Keratinocyte (primary cell): ENCODE measurements around the gene AHCYL2. TPM values are rescaled to one million over a fixed set of nuclear protein-coding genes. Genes with fewer than 3 reads are reported as not detected.

Experiments used
- DNase-seq: peaks from one replicate; pipeline ENCODE4 v3.0.0-alpha.2; 2011; ENCODE audit warnings: low read depth, missing footprints, low spot score
- FAIRE-seq: peaks from 2 replicates; lab custom pipeline; 2011; peaks lifted over from hg19 to GRCh38; lab: Jason Lieb, UNC
- H2AFZ ChIP-seq: 2 replicates; pipeline ENCODE4 v1.6.0; 2012; ENCODE audit warnings: low read length, control low read depth, inconsistent platforms; ENCODE audit not compliant: control insufficient read depth
- H3K27ac ChIP-seq: 2 replicates; pipeline ENCODE4 v1.5.1; 2011; ENCODE audit warnings: low read length; ENCODE audit not compliant: control insufficient read depth, insufficient read depth
- H3K27me3 ChIP-seq: 3 replicates; pipeline ENCODE4 v1.6.0; 2011; ENCODE audit warnings: low read length; ENCODE audit not compliant: control insufficient read depth, insufficient read depth; ENCODE audit errors: extremely low read depth
- H3K36me3 ChIP-seq, 2 experiments: 2 replicates in 1 of 2; 3 replicates in 1 of 2; pipeline ENCODE4 v1.5.1; 2011; ENCODE audit warnings: low read length in 2 of 2, mild to moderate bottlenecking in 1 of 2; ENCODE audit not compliant: control insufficient read depth in 2 of 2, insufficient read depth in 2 of 2; ENCODE audit errors: extremely low read depth in 1 of 2
- H3K4me1 ChIP-seq: 3 replicates; pipeline ENCODE4 v1.5.1; 2011; ENCODE audit warnings: low read length; ENCODE audit not compliant: control insufficient read depth, insufficient read depth; ENCODE audit errors: extremely low read depth
- H3K4me2 ChIP-seq: 3 replicates; pipeline ENCODE4 v1.6.0; 2011; ENCODE audit warnings: low read depth, low read length; ENCODE audit not compliant: control insufficient read depth, insufficient read depth; ENCODE audit errors: extremely low read depth
- H3K4me3 ChIP-seq, 3 experiments: fragments of 200-600 bp in 1 of 3; sonication (generic) in 1 of 3; 2 replicates in 2 of 3; 3 replicates in 1 of 3; pipeline ENCODE4 v1.5.1; 2011 to 2016; ENCODE audit warnings: low read length in 3 of 3, mild to moderate bottlenecking in 3 of 3, control low read depth in 2 of 3, inconsistent platforms in 1 of 3, low read depth in 1 of 3, mixed read lengths in 1 of 3, mixed run types in 1 of 3, moderate library complexity in 1 of 3; ENCODE audit not compliant: control insufficient read depth in 2 of 3, insufficient read depth in 2 of 3; ENCODE audit errors: extremely low read depth in 1 of 3
- H3K79me2 ChIP-seq: 2 replicates; pipeline ENCODE4 v1.6.0; 2012; ENCODE audit warnings: low read length; ENCODE audit not compliant: control insufficient read depth, insufficient read depth
- H3K9ac ChIP-seq: 3 replicates; pipeline ENCODE4 v1.6.0; 2011; ENCODE audit warnings: low read length; ENCODE audit not compliant: control insufficient read depth, insufficient read depth; ENCODE audit errors: extremely low read depth
- H3K9me1 ChIP-seq: 3 replicates; pipeline ENCODE4 v1.6.0; 2011; ENCODE audit warnings: low read length; ENCODE audit not compliant: control insufficient read depth, insufficient read depth; ENCODE audit errors: extremely low read depth
- H3K9me3 ChIP-seq: 2 replicates; pipeline ENCODE4 v1.5.1; 2012; ENCODE audit warnings: low read depth, low read length; ENCODE audit not compliant: control insufficient read depth
- H4K20me1 ChIP-seq: 3 replicates; pipeline ENCODE4 v1.6.0; 2011; ENCODE audit warnings: low read length; ENCODE audit not compliant: control insufficient read depth, insufficient read depth; ENCODE audit errors: extremely low read depth
- CTCF ChIP-seq, 3 experiments: IDR thresholded peaks in 1 of 3; conservative IDR thresholded peaks in 1 of 3; optimal IDR thresholded peaks in 1 of 3; 2 replicates in 2 of 3; 3 replicates in 1 of 3; pipeline versions ENCODE3 to v1.5.1; 2011; ENCODE audit warnings: low read length in 3 of 3, mild to moderate bottlenecking in 3 of 3, moderate library complexity in 2 of 3, control low read depth in 1 of 3, inconsistent platforms in 1 of 3; ENCODE audit not compliant: insufficient read depth in 2 of 3; ENCODE audit errors: extremely low read depth in 1 of 3
- EZH2 ChIP-seq: IDR thresholded peaks from one replicate; pipeline ENCODE4 v1.6.1; 2012; ENCODE audit warnings: inconsistent platforms, mild to moderate bottlenecking, low read length, moderate library complexity
- dilution Hi-C: fragments of 300-500 bp; cut with MboI; formaldehyde crosslinking; loops from one replicate; pipeline ENCODE4 v1.7.0; 2020; ENCODE audit warnings: low sequenced_read_pairs; ENCODE audit not compliant: extremely low pct_ligation_motif_present
- polyA plus RNA-seq, 5 experiments: library from polyadenylated mRNA; depleted of rRNA in 3 of 5; stranded (reverse) in 3 of 5; stranded (forward) in 1 of 5; unstranded in 1 of 5; fragments of >200 nt; gene quantifications; 1 replicate in 1 of 5; 2 replicates in 3 of 5; 3 replicates in 1 of 5; pipeline versions ENCODE4 v1.2.1 to v1.2.3, GENCODE V29; 2011 to 2012; ENCODE audit warnings: missing spikeins in 2 of 5, low read depth in 1 of 5, low replicate concordance in 1 of 5

AHCYL2 gene
- polyA plus RNA-seq, 1 donor (not counting 4 experiments of a cell fraction or from before 2014, with no cell fraction given): 32.8 TPM

GRCh38 chr7:129394101-129394500 is 169.3 kb downstream of the AHCYL2 start:
- Histone ChIP-seq H2AFZ (no peak overlapping the region), H3K4me1 (no peaks in the 10 kb centered on the region), H3K9ac (no peak overlapping the region), H4K20me1 (no peaks in the 10 kb centered on the region), H3K4me2 (no peak overlapping the region), H3K4me3 (no peak overlapping the region), H3K9me1 (no peaks in the 10 kb centered on the region), H3K9me3 (no peaks in the 10 kb centered on the region), H3K79me2 (no peaks in the 10 kb centered on the region), H3K27me3 (no peaks in the 10 kb centered on the region), H3K36me3 (peaks cover 4 to 12% of the 10 kb centered on the region in 2 experiments), H3K27ac (no peak overlapping the region)
- DNase-seq: no peak
- dilution Hi-C loops: no loop called here
- FAIRE-seq: no peak
- TF ChIP-seq CTCF (optimal IDR thresholded peaks at IDR 0.05 in 1 of 3, IDR thresholded peaks at IDR 0.05 in 1 of 3, conservative IDR thresholded peaks at IDR 0.05 in 1 of 3; ENCODE audit: extremely low read depth in 1 of 3, insufficient read depth in 2 of 3, low read length in 3 of 3) (no peak), EZH2 (no peak)

- no peaks in the 10 kb centered on the region for H3K9me1 ChIP-seq
- no peak overlapping the region for H3K27ac ChIP-seq
- FAIRE-seq (no peak), DNase-seq (no peak)
- H3K4me3 ChIP-seq: no peak overlapping the region
- dilution Hi-C loops: no loop called here
- H3K9ac ChIP-seq: no peak overlapping the region
- H3K9me3 ChIP-seq: no peaks in the 10 kb centered on the region
- TF ChIP-seq CTCF (optimal IDR thresholded peaks at IDR 0.05 in 1 of 3, IDR thresholded peaks at IDR 0.05 in 1 of 3, conservative IDR thresholded peaks at IDR 0.05 in 1 of 3; ENCODE audit: extremely low read depth in 1 of 3, insufficient read depth in 2 of 3, low read length in 3 of 3) (no peak), EZH2 (no peak)
- no peak overlapping the region for H3K4me2 ChIP-seq
- H3K27me3 ChIP-seq: no peaks in the 10 kb centered on the region
- no peaks in the 10 kb centered on the region for H3K79me2 ChIP-seq
- peaks cover 9% of the 10 kb centered on the region for H3K4me1 ChIP-seq
- peaks cover 0 to 13% of the 10 kb centered on the region in 2 experiments for H3K36me3 ChIP-seq
- no peaks in the 10 kb centered on the region for H4K20me1 ChIP-seq
- no peak overlapping the region for H2AFZ ChIP-seq
Measured at GRCh38 chr7:129394982-129395914, 170.4 kb downstream of the AHCYL2 start.
